AG09309 (cell line): ENCODE results near the gene PRDM16.

ENCODE experiments used
- DNase-seq: peaks from one replicate; pipeline ENCODE4 v3.0.0-alpha.2; 2010; ENCODE audit warnings: low read depth
- H3K4me3 ChIP-seq: 2 replicates; pipeline ENCODE4 v1.5.1; 2011; ENCODE audit warnings: mild to moderate bottlenecking, low read depth, low read length, moderate library complexity; ENCODE audit not compliant: control insufficient read depth
- TF ChIP-seq, protein P1 (sequence below): IDR thresholded peaks from 2 replicates; pipeline ENCODE4 v1.5.1; 2011; ENCODE audit warnings: mild to moderate bottlenecking, low read depth, low read length, inconsistent platforms; ENCODE audit not compliant: insufficient read depth, control insufficient read depth; ENCODE audit errors: missing control alignments

The PRDM16 gene

GRCh38 chr1:3076363-3076740 is 7.3 kb downstream of the PRDM16 start:
- DNase-seq: no peak
- no peak overlapping the region for H3K4me3 ChIP-seq
- TF ChIP-seq, protein P1, sequence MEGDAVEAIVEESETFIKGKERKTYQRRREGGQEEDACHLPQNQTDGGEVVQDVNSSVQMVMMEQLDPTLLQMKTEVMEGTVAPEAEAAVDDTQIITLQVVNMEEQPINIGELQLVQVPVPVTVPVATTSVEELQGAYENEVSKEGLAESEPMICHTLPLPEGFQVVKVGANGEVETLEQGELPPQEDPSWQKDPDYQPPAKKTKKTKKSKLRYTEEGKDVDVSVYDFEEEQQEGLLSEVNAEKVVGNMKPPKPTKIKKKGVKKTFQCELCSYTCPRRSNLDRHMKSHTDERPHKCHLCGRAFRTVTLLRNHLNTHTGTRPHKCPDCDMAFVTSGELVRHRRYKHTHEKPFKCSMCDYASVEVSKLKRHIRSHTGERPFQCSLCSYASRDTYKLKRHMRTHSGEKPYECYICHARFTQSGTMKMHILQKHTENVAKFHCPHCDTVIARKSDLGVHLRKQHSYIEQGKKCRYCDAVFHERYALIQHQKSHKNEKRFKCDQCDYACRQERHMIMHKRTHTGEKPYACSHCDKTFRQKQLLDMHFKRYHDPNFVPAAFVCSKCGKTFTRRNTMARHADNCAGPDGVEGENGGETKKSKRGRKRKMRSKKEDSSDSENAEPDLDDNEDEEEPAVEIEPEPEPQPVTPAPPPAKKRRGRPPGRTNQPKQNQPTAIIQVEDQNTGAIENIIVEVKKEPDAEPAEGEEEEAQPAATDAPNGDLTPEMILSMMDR: no peak

- TF ChIP-seq, protein P1: no peak
- H3K4me3 ChIP-seq: no peak overlapping the region
- no peak for DNase-seq
Observed at GRCh38 chr1:3077081-3077480, 8.1 kb downstream of the PRDM16 start.

DNA sequence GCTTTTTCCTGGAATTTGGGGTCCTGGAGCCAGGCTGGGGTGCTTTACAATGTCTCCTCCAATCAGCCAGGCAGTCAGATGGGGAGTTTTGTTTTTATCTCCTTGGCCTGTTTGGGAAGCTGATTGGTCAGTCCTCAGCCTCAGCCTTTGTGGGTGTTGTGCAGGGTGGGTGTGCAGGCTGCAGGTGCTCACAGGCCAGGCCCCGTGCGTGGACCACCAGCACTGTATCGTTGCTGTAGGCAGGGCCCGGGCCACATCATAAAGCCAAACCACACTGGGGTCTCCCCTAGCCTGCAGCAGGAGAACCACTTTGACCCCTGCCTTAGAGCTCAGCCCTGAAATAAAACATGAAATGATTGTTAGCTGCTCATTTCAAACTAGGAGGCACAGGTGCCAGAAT is 8.6 kb downstream of the PRDM16 start:
- TF ChIP-seq, protein P1: no peak
- DNase-seq: no peak
- H3K4me3 ChIP-seq: no peak overlapping the region

DNA sequence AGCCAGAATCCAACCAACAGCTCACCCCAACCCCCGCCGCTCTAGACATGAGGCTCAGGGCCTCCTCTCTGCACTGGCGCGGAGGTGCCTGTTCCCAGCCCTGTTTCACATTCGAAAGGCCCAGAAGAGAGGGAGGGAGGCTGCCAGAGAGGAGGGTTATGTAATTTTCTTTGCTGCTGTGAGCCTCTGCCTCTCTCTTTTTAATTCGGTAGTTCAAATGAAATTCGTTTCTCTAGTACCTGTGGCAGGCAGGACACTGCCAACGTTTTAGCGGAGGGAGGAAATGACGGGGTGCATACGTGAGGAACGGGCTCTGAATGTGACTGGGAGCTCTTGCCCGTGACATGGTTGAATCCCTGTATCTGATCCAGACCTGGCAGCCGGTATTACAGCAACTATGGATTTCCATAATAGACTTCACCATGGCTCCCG is 9.4 kb downstream of the PRDM16 start:
- TF ChIP-seq, protein P1: no peak
- no peak for DNase-seq
- no peak overlapping the region for H3K4me3 ChIP-seq

- TF ChIP-seq, protein P1: no peak
- DNase-seq: no peak
- H3K4me3 ChIP-seq: no peak overlapping the region
Observed at GRCh38 chr1:3078871-3079270, 9.9 kb downstream of the PRDM16 start.

- no peak overlapping the region for H3K4me3 ChIP-seq
Observed at GRCh38 chr1:3079381-3080052, 10.5 kb downstream of the PRDM16 start.

More at GRCh38 chr1:3079381-3080052, 10.5 kb downstream of the PRDM16 start:
- no peak for DNase-seq
- TF ChIP-seq, protein P1: no peak
